ENCODE measurements around the gene CFAP74.

Gene CFAP74

DNA sequence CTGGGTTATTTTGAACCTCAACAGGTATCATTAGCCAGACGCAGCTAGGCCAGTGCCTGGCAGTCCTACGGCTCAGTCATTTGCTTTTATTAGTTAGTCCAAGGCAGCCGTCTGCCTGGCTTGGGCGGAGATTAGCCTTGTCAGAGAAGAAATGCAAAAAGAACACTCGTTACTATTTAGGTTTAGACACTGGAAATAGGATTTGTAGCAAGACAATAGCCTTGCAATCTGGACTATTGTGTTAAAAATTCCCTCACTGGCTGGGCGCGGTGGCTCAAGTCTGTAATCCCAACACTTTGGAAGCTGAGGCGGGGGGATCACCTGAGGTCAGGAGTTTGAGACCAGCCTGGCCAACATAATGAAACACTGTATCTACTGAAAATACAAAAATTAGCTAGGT lies 35.7 kb upstream of the CFAP74 start:
- TF ChIP-seq, protein P1, sequence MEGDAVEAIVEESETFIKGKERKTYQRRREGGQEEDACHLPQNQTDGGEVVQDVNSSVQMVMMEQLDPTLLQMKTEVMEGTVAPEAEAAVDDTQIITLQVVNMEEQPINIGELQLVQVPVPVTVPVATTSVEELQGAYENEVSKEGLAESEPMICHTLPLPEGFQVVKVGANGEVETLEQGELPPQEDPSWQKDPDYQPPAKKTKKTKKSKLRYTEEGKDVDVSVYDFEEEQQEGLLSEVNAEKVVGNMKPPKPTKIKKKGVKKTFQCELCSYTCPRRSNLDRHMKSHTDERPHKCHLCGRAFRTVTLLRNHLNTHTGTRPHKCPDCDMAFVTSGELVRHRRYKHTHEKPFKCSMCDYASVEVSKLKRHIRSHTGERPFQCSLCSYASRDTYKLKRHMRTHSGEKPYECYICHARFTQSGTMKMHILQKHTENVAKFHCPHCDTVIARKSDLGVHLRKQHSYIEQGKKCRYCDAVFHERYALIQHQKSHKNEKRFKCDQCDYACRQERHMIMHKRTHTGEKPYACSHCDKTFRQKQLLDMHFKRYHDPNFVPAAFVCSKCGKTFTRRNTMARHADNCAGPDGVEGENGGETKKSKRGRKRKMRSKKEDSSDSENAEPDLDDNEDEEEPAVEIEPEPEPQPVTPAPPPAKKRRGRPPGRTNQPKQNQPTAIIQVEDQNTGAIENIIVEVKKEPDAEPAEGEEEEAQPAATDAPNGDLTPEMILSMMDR (IDR thresholded peaks at IDR 0.05; ENCODE audit: low read depth, low read length): no peak
- in situ Hi-C loops (cut with HindIII; ENCODE audit: low sequenced_read_pairs): no loop called here
- DNase-seq (ENCODE audit: low read depth, low spot score): no peak
- H3K4me3 ChIP-seq (ENCODE audit: low read depth, low read length): no peak overlapping the region

- DNase-seq (ENCODE audit: low read depth, low spot score): no peak
- TF ChIP-seq, protein P1 (IDR thresholded peaks at IDR 0.05; ENCODE audit: low read depth, low read length): no peak
- in situ Hi-C loops (cut with HindIII; ENCODE audit: low sequenced_read_pairs): no loop called here
- no peak overlapping the region for H3K4me3 ChIP-seq (ENCODE audit: low read depth, low read length)
Observed at GRCh38 chr1:2038229-2038628, 34.6 kb upstream of the CFAP74 start.

- H3K4me3 ChIP-seq (ENCODE audit: low read depth, low read length): no peak overlapping the region
- no peak for DNase-seq (ENCODE audit: low read depth, low spot score)
- TF ChIP-seq, protein P1 (IDR thresholded peaks at IDR 0.05; ENCODE audit: low read depth, low read length): no peak
- in situ Hi-C loops (cut with HindIII; ENCODE audit: low sequenced_read_pairs): no loop called here
Observed at GRCh38 chr1:2037314-2037979, 33.9 kb upstream of the CFAP74 start.

GRCh38 chr1:2036287-2036686 lies 32.7 kb upstream of the CFAP74 start:
- H3K4me3 ChIP-seq (ENCODE audit: low read depth, low read length): no peak overlapping the region
- DNase-seq (ENCODE audit: low read depth, low spot score): no peak
- TF ChIP-seq, protein P1 (IDR thresholded peaks at IDR 0.05; ENCODE audit: low read depth, low read length): no peak
- in situ Hi-C loops (cut with HindIII; ENCODE audit: low sequenced_read_pairs): no loop called here

GRCh38 chr1:2033165-2033564 lies 29.6 kb upstream of the CFAP74 start:
- no peak overlapping the region for H3K4me3 ChIP-seq (ENCODE audit: low read depth, low read length)
- DNase-seq (ENCODE audit: low read depth, low spot score): no peak
- in situ Hi-C loops (cut with HindIII; ENCODE audit: low sequenced_read_pairs): no loop called here
- TF ChIP-seq, protein P1 (IDR thresholded peaks at IDR 0.05; ENCODE audit: low read depth, low read length): no peak

- TF ChIP-seq, protein P1 (IDR thresholded peaks at IDR 0.05; ENCODE audit: low read depth, low read length): no peak
- in situ Hi-C loops (cut with HindIII; ENCODE audit: low sequenced_read_pairs): no loop called here
- H3K4me3 ChIP-seq (ENCODE audit: low read depth, low read length): no peak overlapping the region
- no peak for DNase-seq (ENCODE audit: low read depth, low spot score)
Observed at GRCh38 chr1:2032737-2033136, 29.2 kb upstream of the CFAP74 start.

All from astrocyte of the spinal cord (primary cell).